Germinal center (tissue), 1 donor: ENCODE results near the gene MKNK1.
"Not testable (repeated sequence)": the region's sequence is repeated elsewhere in the genome, so short reads cannot be mapped to it uniquely, and the experiment has no call there.

Source experiments
- DNase-seq: peaks from one replicate; pipeline ENCODE4 v3.0.0; 2012; ENCODE audit warnings: mixed read lengths, low spot score

The MKNK1 gene

GRCh38 chr1:46603858-46604549, at the start of gene MKNK1:
MKNK1 (minus strand) TSS chr1:46604268; CDS start chr1:46583327, 20,941 bp downstream.
- peak; percentile 100 for DNase-seq

- DNase-seq: no peak
These were observed 49.4 kb upstream of the MKNK1 start for GRCh38 chr1:46653405-46653958.

GRCh38 chr1:46652321-46653100, 48.4 kb upstream of the MKNK1 start:
- DNase-seq: no peak

GRCh38 chr1:46651152-46651551, 47.1 kb upstream of the MKNK1 start:
- not testable (repeated sequence) for DNase-seq

GRCh38 chr1:46650491-46650890, 46.4 kb upstream of the MKNK1 start:
- DNase-seq: no peak

- DNase-seq: no peak
These were observed 45.7 kb upstream of the MKNK1 start for GRCh38 chr1:46649764-46650163.

- DNase-seq: no peak
These were observed 43.5 kb upstream of the MKNK1 start for GRCh38 chr1:46647611-46648010.

GRCh38 chr1:46646844-46647243, 42.8 kb upstream of the MKNK1 start:
- no peak for DNase-seq

- no peak for DNase-seq
These were observed 42.3 kb upstream of the MKNK1 start for GRCh38 chr1:46646331-46646730.

- no peak for DNase-seq
These were observed 41.7 kb upstream of the MKNK1 start for GRCh38 chr1:46645815-46646214.

- no peak for DNase-seq
These were observed 39.3 kb upstream of the MKNK1 start for GRCh38 chr1:46643368-46643775.

- no peak for DNase-seq
These were observed 38.1 kb upstream of the MKNK1 start for GRCh38 chr1:46642115-46642680.

GRCh38 chr1:46639547-46639946, 35.5 kb upstream of the MKNK1 start:
- DNase-seq: no peak

- no peak for DNase-seq
These were observed 34.9 kb upstream of the MKNK1 start for GRCh38 chr1:46638921-46639320.

- DNase-seq: no peak
These were observed 33.5 kb upstream of the MKNK1 start for GRCh38 chr1:46637444-46638083.

- no peak for DNase-seq
These were observed 31.1 kb upstream of the MKNK1 start for GRCh38 chr1:46635205-46635604.

GRCh38 chr1:46630719-46631118, 26.7 kb upstream of the MKNK1 start:
- DNase-seq: no peak

GRCh38 chr1:46623743-46624644, 19.9 kb upstream of the MKNK1 start:
- DNase-seq: no peak

GRCh38 chr1:46622344-46622743, 18.3 kb upstream of the MKNK1 start:
- DNase-seq: no peak

GRCh38 chr1:46621930-46622329, 17.9 kb upstream of the MKNK1 start:
- no peak for DNase-seq

GRCh38 chr1:46619656-46620258, 15.7 kb upstream of the MKNK1 start:
- DNase-seq: no peak
